ENCODE measurements around the gene CNNM1.

GRCh38 chr10:99303899-99304861, 25.0 kb upstream of the CNNM1 start:
- TF ChIP-seq CTCF (IDR thresholded peaks at IDR 0.05) (no peak), EZH2 (IDR thresholded peaks at IDR 0.05; ENCODE audit: borderline replicate concordance, insufficient read depth, low read depth, low read length, poor library complexity, severe bottlenecking) (no peak)

Data from B cell (primary cell).